MM.1S (cell line): Measurements from ENCODE around the gene GCNT2.
"Not testable (repeated sequence)": the region's sequence is repeated elsewhere in the genome, so short reads cannot be mapped to it uniquely, and the experiment has no call there.

Experiments
- DNase-seq: peaks from one replicate; pipeline ENCODE4 v3.0.0-alpha.2; 2015
- H2AFZ ChIP-seq: fragments of 300-600 bp; sonication (generic); 2 replicates; pipeline ENCODE4 v1.6.0; 2016; ENCODE audit warnings: antibody characterized with exemption, low read length
- H3F3A ChIP-seq: fragments of 300-600 bp; sonication (generic); 2 replicates; pipeline ENCODE4 v1.6.1; 2016; ENCODE audit warnings: mild to moderate bottlenecking, antibody characterized with exemption, low read length, moderate library complexity, mixed read lengths; ENCODE audit not compliant: insufficient read depth
- H3K27ac ChIP-seq: fragments of 300-600 bp; sonication (generic); 2 replicates; pipeline ENCODE4 v1.5.1; 2016; ENCODE audit warnings: mild to moderate bottlenecking, low read length
- H3K27me3 ChIP-seq: fragments of 300-600 bp; sonication (generic); replicated peaks from 2 replicates; pipeline ENCODE4 v1.6.0; 2016; ENCODE audit warnings: low read length; ENCODE audit not compliant: insufficient read depth
- H3K36me3 ChIP-seq: fragments of 300-600 bp; sonication (generic); replicated peaks from 2 replicates; pipeline ENCODE4 v1.6.1; 2016; ENCODE audit warnings: mild to moderate bottlenecking, low read length, mixed read lengths; ENCODE audit not compliant: insufficient read depth
- H3K4me1 ChIP-seq: fragments of 300-600 bp; sonication (generic); 2 replicates; pipeline ENCODE4 v1.6.1; 2016; ENCODE audit warnings: low read length, mixed read lengths
- H3K4me2 ChIP-seq: fragments of 300-600 bp; sonication (generic); 2 replicates; pipeline ENCODE4 v1.6.0; 2016; ENCODE audit warnings: low read depth, low read length
- H3K4me3 ChIP-seq: fragments of 300-600 bp; sonication (generic); 2 replicates; pipeline ENCODE4 v1.5.1; 2016; ENCODE audit warnings: low read length, mixed read lengths
- H3K79me2 ChIP-seq: fragments of 300-600 bp; sonication (generic); 2 replicates; pipeline ENCODE4 v1.6.1; 2016; ENCODE audit warnings: mixed run types, low read length, mixed read lengths
- H3K9ac ChIP-seq: fragments of 300-600 bp; sonication (generic); 2 replicates; pipeline ENCODE4 v1.6.1; 2016; ENCODE audit warnings: low read length, mixed read lengths
- H3K9me2 ChIP-seq: fragments of 300-600 bp; sonication (generic); replicated peaks from 2 replicates; pipeline ENCODE4 v1.6.1; 2016; ENCODE audit warnings: mild to moderate bottlenecking, low read length, mixed read lengths; ENCODE audit not compliant: insufficient read depth
- H3K9me3 ChIP-seq: fragments of 300-600 bp; sonication (generic); replicated peaks from 2 replicates; pipeline ENCODE4 v1.6.1; 2016; ENCODE audit warnings: mild to moderate bottlenecking, low read length, mixed read lengths; ENCODE audit not compliant: insufficient read depth
- H4K20me1 ChIP-seq: fragments of 300-600 bp; sonication (generic); 2 replicates; pipeline ENCODE4 v1.6.1; 2016; ENCODE audit warnings: mild to moderate bottlenecking, low read length, moderate library complexity, mixed read lengths; ENCODE audit not compliant: insufficient read depth
- EZH2 ChIP-seq: fragments of 300-600 bp; sonication (generic); optimal IDR thresholded peaks from 2 replicates; pipeline ENCODE3; 2017; ENCODE audit warnings: low read depth, mild to moderate bottlenecking, antibody characterized with exemption, low read length, mixed read lengths
- EZH2phosphoT487 ChIP-seq: fragments of 300-600 bp; sonication (generic); IDR thresholded peaks from 2 replicates; pipeline ENCODE4 v1.6.1; 2018; ENCODE audit warnings: antibody characterized with exemption, low read length
- TF ChIP-seq, protein P1 (sequence below): fragments of 300-600 bp; sonication (generic); IDR thresholded peaks from 2 replicates; pipeline ENCODE4 v1.5.1; 2016; ENCODE audit warnings: antibody characterized with exemption, low read length, mixed read lengths

The GCNT2 gene

DNA sequence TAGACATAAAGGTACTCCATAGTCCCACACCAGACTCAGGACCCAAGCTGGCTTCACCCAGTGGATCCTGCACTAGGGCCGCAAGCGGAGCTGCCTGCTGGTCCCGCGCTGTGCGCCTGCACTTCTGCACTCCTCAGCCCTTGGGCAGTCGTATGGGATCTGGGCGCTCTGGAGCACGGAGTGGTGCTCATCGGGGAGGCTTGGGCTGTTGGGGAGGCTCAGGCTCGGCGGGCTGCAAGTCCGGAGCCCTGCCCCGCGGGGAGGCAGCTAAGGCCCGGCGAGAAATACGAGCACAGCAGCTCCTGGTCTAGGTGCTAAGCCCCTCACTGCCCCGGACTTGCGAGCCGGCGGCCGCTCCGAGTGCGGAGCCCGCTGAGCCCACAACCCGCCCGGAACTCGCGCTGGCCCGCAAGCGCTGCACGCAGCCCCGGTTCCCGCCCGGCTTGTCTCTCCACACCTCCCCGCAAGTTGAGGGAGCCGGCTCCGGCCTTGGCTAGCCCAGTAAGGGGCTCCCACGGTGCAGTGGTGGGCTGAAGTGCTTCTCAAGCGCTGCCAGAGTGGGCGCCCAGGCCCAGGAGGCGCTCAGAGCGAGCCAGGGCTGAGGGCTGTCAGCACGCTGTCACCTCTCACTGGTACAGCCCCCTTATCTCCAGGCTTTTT lies 33.4 kb upstream of the GCNT2 start:
- Histone ChIP-seq H3K79me2 (no peaks in the 10 kb centered on the region), H3K4me2 (no peak overlapping the region), H3K27me3 (no peaks in the 10 kb centered on the region), H3K9me3 (no peaks in the 10 kb centered on the region), H3K36me3 (no peaks in the 10 kb centered on the region), H2AFZ (no peak overlapping the region), H4K20me1 (no peaks in the 10 kb centered on the region), H3K4me3 (no peak overlapping the region), H3F3A (no peaks in the 10 kb centered on the region), H3K27ac (no peak overlapping the region), H3K9me2 (no peaks in the 10 kb centered on the region), H3K4me1 (no peaks in the 10 kb centered on the region), H3K9ac (no peak overlapping the region)
- TF ChIP-seq, protein P1, sequence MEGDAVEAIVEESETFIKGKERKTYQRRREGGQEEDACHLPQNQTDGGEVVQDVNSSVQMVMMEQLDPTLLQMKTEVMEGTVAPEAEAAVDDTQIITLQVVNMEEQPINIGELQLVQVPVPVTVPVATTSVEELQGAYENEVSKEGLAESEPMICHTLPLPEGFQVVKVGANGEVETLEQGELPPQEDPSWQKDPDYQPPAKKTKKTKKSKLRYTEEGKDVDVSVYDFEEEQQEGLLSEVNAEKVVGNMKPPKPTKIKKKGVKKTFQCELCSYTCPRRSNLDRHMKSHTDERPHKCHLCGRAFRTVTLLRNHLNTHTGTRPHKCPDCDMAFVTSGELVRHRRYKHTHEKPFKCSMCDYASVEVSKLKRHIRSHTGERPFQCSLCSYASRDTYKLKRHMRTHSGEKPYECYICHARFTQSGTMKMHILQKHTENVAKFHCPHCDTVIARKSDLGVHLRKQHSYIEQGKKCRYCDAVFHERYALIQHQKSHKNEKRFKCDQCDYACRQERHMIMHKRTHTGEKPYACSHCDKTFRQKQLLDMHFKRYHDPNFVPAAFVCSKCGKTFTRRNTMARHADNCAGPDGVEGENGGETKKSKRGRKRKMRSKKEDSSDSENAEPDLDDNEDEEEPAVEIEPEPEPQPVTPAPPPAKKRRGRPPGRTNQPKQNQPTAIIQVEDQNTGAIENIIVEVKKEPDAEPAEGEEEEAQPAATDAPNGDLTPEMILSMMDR = no peak
- no peak for TF ChIP-seq EZH2phosphoT487
- no peak for TF ChIP-seq EZH2
- DNase-seq = no peak

DNA sequence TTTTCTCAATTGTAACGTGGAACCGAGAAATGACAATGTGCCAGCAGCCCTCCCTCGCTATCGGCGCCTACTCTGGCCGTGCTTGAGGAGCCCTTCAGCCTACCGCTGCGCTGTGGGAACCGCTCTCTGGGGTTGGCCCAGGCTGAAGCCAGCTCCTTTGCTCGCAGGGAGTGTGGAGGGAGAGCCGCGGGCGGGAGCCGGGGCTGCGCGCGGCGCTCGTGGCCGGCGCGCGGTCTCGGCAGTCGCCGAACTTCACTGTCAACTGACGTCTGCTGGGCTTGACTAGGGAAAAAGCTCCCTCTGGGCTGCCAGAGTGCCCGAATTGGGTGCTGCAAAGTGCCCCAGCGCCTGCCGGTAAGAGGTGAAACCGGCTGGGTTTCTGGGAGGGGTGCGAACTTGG lies 29.7 kb upstream of the GCNT2 start:
- H3K9me3 ChIP-seq = no peaks in the 10 kb centered on the region
- H3K79me2 ChIP-seq = no peaks in the 10 kb centered on the region
- H3K4me3 ChIP-seq = no peak overlapping the region
- H3K36me3 ChIP-seq = no peaks in the 10 kb centered on the region
- no peaks in the 10 kb centered on the region for H3F3A ChIP-seq
- H3K9me2 ChIP-seq = no peaks in the 10 kb centered on the region
- no peaks in the 10 kb centered on the region for H3K4me1 ChIP-seq
- no peak overlapping the region for H3K27ac ChIP-seq
- no peak for TF ChIP-seq EZH2phosphoT487
- TF ChIP-seq, protein P1 = no peak
- TF ChIP-seq EZH2 = no peak
- no peaks in the 10 kb centered on the region for H4K20me1 ChIP-seq
- H2AFZ ChIP-seq = no peak overlapping the region
- no peak for DNase-seq
- no peaks in the 10 kb centered on the region for H3K27me3 ChIP-seq
- no peak overlapping the region for H3K9ac ChIP-seq
- H3K4me2 ChIP-seq = no peak overlapping the region

DNA sequence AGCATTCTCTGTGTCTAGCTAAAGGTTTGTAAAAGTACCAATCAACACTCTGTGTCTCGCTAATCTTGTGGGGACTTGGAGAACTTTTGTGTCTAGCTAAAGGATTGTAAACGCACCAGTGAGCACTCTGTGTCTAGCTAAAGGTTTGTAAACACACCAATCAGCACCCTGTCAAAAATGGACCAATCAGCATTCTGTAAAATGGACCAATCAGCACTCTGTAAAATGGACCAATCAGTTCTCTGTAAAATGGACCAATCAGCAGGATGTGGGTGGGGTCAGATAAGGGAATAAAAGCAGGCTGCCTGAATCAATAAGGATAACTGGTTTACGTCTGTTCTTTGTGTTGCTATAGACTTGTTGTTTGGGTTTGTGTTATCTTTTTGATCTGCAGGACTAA lies 29.2 kb upstream of the GCNT2 start:
- H3K4me2 ChIP-seq, H3F3A ChIP-seq, H2AFZ ChIP-seq, H3K27me3 ChIP-seq, H3K4me1 ChIP-seq, H3K27ac ChIP-seq, H3K9me2 ChIP-seq, H4K20me1 ChIP-seq, DNase-seq, H3K79me2 ChIP-seq, H3K9me3 ChIP-seq, H3K36me3 ChIP-seq, H3K9ac ChIP-seq, H3K4me3 ChIP-seq: not testable (repeated sequence)

DNA sequence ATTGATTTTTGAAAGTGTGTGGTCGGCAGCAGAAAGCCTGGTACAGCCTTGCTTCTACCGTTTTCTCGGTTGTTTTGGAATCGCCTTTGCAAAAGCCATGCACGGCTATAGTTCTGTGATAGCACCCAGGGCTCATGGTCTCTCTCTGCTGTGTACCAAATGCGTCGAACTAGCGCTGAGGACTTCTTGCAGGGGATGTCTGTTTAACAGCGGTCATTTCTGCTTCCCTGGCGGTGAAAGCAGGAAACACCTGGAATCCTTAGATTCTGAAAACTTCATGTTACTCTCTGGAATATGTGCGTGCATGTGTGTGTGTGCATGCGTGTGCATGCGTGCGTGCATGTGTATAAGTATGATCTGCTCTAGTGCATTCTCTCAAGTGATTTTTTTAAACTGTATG lies 26.1 kb upstream of the GCNT2 start:
- Histone ChIP-seq H3K27me3 (no peaks in the 10 kb centered on the region), H3F3A (no peaks in the 10 kb centered on the region), H3K27ac (no peak overlapping the region), H3K9ac (no peak overlapping the region), H3K9me3 (no peaks in the 10 kb centered on the region), H3K36me3 (no peaks in the 10 kb centered on the region), H2AFZ (no peak overlapping the region), H3K79me2 (no peaks in the 10 kb centered on the region), H3K9me2 (no peaks in the 10 kb centered on the region), H3K4me3 (no peak overlapping the region), H3K4me1 (no peaks in the 10 kb centered on the region), H3K4me2 (no peak overlapping the region), H4K20me1 (no peaks in the 10 kb centered on the region)
- TF ChIP-seq EZH2 = no peak
- no peak for TF ChIP-seq EZH2phosphoT487
- TF ChIP-seq, protein P1 = no peak
- no peak for DNase-seq
